Type B pancreatic cell (in vitro differentiated cells): ENCODE measurements around the gene LCE3D. TPM values are rescaled to one million over a fixed set of nuclear protein-coding genes. Genes with fewer than 3 reads are reported as not detected.
"Not testable (repeated sequence)": the region's sequence is repeated elsewhere in the genome, so short reads cannot be mapped to it uniquely, and the experiment has no call there.

Experiments used
- DNase-seq: peaks from one replicate; pipeline ENCODE4 v3.0.0; 2021; ENCODE audit warnings: mixed read lengths; ENCODE audit not compliant: unreplicated experiment; ENCODE audit errors: extremely low spot score
- H3K27ac Mint-ChIP-seq: 2 replicates; pipeline ENCODE4 v1.8.0; 2021; ENCODE audit warnings: mild to moderate bottlenecking, mixed read lengths
- H3K27me3 Mint-ChIP-seq: 2 replicates; pipeline ENCODE4 v1.8.0; 2021; ENCODE audit warnings: mixed read lengths
- H3K36me3 Mint-ChIP-seq: 2 replicates; pipeline ENCODE4 v1.8.0; 2021; ENCODE audit warnings: mixed read lengths
- H3K4me1 Mint-ChIP-seq: one replicate; pipeline ENCODE4 v1.8.0; 2021; ENCODE audit warnings: mixed read lengths; ENCODE audit not compliant: unreplicated experiment
- H3K4me3 Mint-ChIP-seq: 2 replicates; pipeline ENCODE4 v1.8.0; 2021; ENCODE audit warnings: mild to moderate bottlenecking, mixed read lengths
- H3K9me3 Mint-ChIP-seq: 2 replicates; pipeline ENCODE4 v1.8.0; 2021; ENCODE audit warnings: mixed read lengths
- total RNA-seq: library from RNA; stranded (reverse); gene quantifications from 2 replicates; pipeline ENCODE4 v1.2.1, GENCODE V29; 2021; ENCODE audit warnings: low replicate concordance
- TF ChIP-seq, protein P1 (sequence below): fragments of 200-600 bp; sonication (generic); conservative IDR thresholded peaks from 2 replicates; pipeline ENCODE4 v1.5.0; 2021; ENCODE audit warnings: antibody characterized with exemption, mild to moderate bottlenecking

The LCE3D gene
- total RNA-seq, 1 donor from 2014 or later: not detected

DNA sequence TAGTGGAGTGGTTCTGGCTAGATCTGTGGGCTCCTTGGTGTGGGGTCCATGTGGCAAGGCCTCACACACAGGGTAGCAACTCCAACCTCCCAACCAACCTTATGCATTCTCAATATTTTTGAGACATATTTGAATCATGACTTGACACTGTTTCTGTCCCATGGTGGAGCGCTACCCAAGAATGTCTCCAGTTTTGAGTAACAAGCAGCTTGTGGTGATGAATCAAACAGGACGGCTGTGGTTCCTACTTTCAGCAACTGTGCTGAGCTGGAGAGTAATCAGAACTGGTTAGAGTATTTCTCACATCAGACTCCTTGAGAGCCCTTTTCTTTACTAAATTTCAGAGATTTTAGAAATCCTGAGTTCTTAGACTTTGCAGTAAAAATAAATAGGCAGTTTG lies 3.1 kb downstream of the LCE3D start:
- Mint-ChIP-seq H3K27ac (no peak overlapping the region), H3K4me1 (no peaks in the 10 kb centered on the region), H3K4me3 (no peak overlapping the region), H3K36me3 (no peaks in the 10 kb centered on the region), H3K27me3 (no peaks in the 10 kb centered on the region), H3K9me3 (no peaks in the 10 kb centered on the region)
- TF ChIP-seq, protein P1, sequence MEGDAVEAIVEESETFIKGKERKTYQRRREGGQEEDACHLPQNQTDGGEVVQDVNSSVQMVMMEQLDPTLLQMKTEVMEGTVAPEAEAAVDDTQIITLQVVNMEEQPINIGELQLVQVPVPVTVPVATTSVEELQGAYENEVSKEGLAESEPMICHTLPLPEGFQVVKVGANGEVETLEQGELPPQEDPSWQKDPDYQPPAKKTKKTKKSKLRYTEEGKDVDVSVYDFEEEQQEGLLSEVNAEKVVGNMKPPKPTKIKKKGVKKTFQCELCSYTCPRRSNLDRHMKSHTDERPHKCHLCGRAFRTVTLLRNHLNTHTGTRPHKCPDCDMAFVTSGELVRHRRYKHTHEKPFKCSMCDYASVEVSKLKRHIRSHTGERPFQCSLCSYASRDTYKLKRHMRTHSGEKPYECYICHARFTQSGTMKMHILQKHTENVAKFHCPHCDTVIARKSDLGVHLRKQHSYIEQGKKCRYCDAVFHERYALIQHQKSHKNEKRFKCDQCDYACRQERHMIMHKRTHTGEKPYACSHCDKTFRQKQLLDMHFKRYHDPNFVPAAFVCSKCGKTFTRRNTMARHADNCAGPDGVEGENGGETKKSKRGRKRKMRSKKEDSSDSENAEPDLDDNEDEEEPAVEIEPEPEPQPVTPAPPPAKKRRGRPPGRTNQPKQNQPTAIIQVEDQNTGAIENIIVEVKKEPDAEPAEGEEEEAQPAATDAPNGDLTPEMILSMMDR: no peak
- no peak for DNase-seq

DNA sequence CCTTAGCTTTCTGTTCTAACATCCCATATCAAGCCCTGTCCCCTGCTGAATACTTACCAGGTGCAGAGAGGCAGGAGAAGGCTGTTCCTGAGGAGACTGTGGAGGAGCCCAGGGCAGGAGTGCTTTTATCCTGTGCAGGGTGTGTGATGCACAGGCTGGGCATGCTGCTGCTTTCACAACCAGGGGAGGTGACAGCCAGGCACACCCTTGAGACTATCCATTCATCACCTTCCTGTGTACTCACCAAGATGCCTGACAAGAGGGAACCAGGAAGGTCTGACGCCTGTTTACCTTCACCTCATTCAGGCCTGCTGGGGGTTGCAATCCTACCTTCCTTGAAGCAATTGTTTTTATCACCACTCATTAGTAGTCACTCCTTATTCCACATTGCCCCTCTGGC lies 13.6 kb downstream of the LCE3D start, which contains the start of gene LCE3E:
LCE3E (minus strand) TSS at position 100 of the 400 bp plus-strand sequence. CDS start 572 bp downstream, outside the sequence.
- H3K4me1 Mint-ChIP-seq: no peaks in the 10 kb centered on the region
- H3K27ac Mint-ChIP-seq: no peak within 1 kb of the TSS
- peaks cover 9% of the 10 kb centered on the region for H3K9me3 Mint-ChIP-seq
- TF ChIP-seq, protein P1: no peak
- DNase-seq: no peak
- H3K36me3 Mint-ChIP-seq: no peaks in the 10 kb centered on the region
- H3K27me3 Mint-ChIP-seq: no peaks in the 10 kb centered on the region
- H3K4me3 Mint-ChIP-seq: no peak within 1 kb of the TSS

DNA sequence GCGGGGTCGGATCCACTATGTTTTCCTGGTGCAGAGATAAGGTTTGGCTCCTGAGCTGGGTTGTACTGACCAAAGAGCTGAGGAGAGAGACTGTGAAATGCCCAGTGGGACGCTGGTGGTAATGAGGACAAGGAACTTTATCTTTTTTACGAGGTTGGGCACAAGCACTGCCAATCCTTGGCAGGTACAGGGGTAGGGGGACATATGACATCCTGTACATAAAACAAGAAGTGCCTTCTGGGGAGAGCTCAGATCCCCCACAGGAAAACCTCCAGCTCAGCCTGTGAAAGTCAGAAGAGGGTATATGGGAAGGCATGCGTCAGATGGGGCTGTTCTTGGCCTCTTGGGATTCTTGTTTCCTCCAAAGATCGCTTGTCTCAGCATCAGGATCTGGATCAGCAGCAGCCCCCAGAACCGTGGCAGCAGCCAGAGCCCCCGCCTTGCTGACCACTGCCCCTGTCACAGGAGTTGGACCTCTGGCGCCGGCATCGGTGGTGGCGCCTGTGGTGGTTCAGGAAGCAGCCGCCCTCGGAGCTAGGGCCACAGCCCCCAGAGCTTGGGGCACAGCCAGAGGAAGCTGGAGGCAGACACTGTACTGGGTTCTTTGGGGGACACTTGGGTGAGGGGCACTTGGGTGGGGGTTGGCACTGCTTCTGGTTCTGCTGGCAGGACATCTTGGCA lies 14.6 kb downstream of the LCE3D start:
- peaks cover 9% of the 10 kb centered on the region for H3K9me3 Mint-ChIP-seq
- no peak overlapping the region for H3K4me3 Mint-ChIP-seq
- H3K27ac Mint-ChIP-seq: no peak overlapping the region
- H3K27me3 Mint-ChIP-seq: no peaks in the 10 kb centered on the region
- TF ChIP-seq, protein P1: no peak
- no peak for DNase-seq
- H3K4me1 Mint-ChIP-seq: no peaks in the 10 kb centered on the region
- H3K36me3 Mint-ChIP-seq: no peaks in the 10 kb centered on the region

DNA sequence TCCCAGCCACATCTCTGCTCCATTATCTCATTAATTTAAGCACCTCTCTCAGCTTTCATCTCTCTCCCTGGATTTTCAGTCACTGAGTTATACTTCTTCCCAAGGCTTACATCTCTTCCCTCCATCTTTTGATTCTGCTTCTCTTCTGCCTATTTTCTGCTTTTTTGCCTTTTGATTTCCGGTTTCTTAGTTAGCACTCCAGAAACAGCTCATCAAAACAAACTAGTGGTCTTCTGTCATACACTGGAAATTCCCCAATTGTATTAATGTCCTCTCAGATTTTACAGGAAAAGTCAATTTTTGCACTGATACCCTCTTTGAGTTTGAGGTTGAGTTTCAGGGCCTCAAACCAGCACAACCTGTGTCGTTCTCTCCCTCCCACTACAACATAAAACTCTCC lies 15.2 kb downstream of the LCE3D start:
- H3K36me3 Mint-ChIP-seq: no peaks in the 10 kb centered on the region
- no peak overlapping the region for H3K4me3 Mint-ChIP-seq
- no peak overlapping the region for H3K27ac Mint-ChIP-seq
- no peaks in the 10 kb centered on the region for H3K4me1 Mint-ChIP-seq
- TF ChIP-seq, protein P1: no peak
- H3K27me3 Mint-ChIP-seq: no peaks in the 10 kb centered on the region
- DNase-seq: no peak
- H3K9me3 Mint-ChIP-seq: peaks cover 9% of the 10 kb centered on the region

DNA sequence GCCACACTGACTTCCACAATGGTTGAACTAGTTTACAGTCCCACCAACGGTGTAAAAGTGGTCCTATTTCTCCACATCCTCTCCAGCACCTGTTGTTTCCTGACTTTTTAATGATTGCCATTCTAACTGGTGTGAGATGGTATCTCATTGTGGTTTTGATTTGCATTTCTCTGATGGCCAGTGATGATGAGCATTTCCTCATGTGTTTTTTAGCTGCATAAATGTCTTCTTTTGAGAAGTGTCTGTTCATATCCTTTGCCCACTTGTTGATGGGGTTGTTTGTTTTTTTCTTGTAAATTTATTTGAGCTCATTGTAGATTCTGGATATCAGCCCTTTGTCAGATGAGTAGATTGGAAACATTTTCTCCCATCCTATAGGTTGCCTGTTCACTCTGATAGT lies 32.0 kb downstream of the LCE3D start:
- not testable (repeated sequence) for H3K4me1 Mint-ChIP-seq, DNase-seq, H3K27me3 Mint-ChIP-seq, H3K36me3 Mint-ChIP-seq, H3K4me3 Mint-ChIP-seq, H3K9me3 Mint-ChIP-seq, H3K27ac Mint-ChIP-seq

DNA sequence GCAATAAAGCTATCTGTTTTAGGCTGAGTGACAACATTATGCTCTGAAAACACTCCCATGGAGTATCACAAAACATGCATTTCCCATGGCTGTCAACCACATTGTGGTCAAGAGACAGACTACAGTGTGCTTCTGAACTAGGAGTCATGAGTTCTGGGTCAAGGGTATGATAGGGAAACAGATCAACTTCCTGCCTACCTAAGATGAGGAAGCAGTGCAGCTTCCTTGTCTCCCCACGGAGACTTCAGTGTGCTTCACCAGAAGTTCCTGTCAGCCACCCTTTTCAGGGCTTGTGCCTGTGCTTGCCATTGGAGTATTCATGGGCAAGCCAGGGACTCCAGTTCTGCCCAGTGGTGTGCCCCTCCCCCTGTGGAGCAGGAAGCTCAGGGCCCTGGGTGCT lies 33.6 kb downstream of the LCE3D start:
- TF ChIP-seq, protein P1: no peak
- Mint-ChIP-seq H3K9me3 (peaks cover 7% of the 10 kb centered on the region), H3K4me1 (no peaks in the 10 kb centered on the region), H3K4me3 (no peak overlapping the region), H3K27ac (no peak overlapping the region), H3K27me3 (no peaks in the 10 kb centered on the region), H3K36me3 (no peaks in the 10 kb centered on the region)
- DNase-seq: no peak
